Measurements from ENCODE around the gene CUEDC1. TPM values are rescaled to one million over a fixed set of nuclear protein-coding genes. Genes with fewer than 3 reads are reported as not detected.

CUEDC1 gene
- total RNA-seq, 1 donor from 2014 or later: 76.1 TPM

GRCh38 chr17:57914273-57915142 lies 40.7 kb downstream of the CUEDC1 start:
- Histone ChIP-seq H3K4me1 (peaks cover 0 to 48% of the 10 kb centered on the region in 2 donors), H3K27ac (peak overlapping the region in 1 of 2 donors; percentile 44)
- intact Hi-C loops (cut with DNase I): loop anchor here (2.0 kb wide), 1 partner anchor 16 kb away; no protein-coding TSS in a partner anchor

GRCh38 chr17:57913575-57914272 lies 41.5 kb downstream of the CUEDC1 start:
- no peak for DNase-seq (ENCODE audit: low spot score in 2 of 2)
- Histone ChIP-seq H3K27ac (no peak overlapping the region), H3K4me1 (peaks cover 0 to 48% of the 10 kb centered on the region in 2 donors), H3K27me3 (no peaks in the 10 kb centered on the region), H3K9me3 (no peaks in the 10 kb centered on the region), H3K36me3 (no peaks in the 10 kb centered on the region), H3K4me3 (no peak overlapping the region)
- intact Hi-C loops (cut with DNase I): loop anchor here (2.0 kb wide), 1 partner anchor 15 kb away; no protein-coding TSS in a partner anchor
- no peak for TF ChIP-seq CTCF (IDR thresholded peaks at IDR 0.05)

More at GRCh38 chr17:57914273-57915142, 40.7 kb downstream of the CUEDC1 start:
- TF ChIP-seq CTCF (IDR thresholded peaks at IDR 0.05): no peak
- no peak overlapping the region for H3K4me3 ChIP-seq
- H3K9me3 ChIP-seq: no peaks in the 10 kb centered on the region
- no peak for DNase-seq (ENCODE audit: low spot score in 2 of 2)
- H3K36me3 ChIP-seq: no peaks in the 10 kb centered on the region
- no peaks in the 10 kb centered on the region for H3K27me3 ChIP-seq

- Histone ChIP-seq H3K9me3 (no peaks in the 10 kb centered on the region), H3K36me3 (no peaks in the 10 kb centered on the region), H3K27me3 (no peaks in the 10 kb centered on the region), H3K27ac (peak overlapping the region in 1 of 2 donors; percentile 3), H3K4me3 (no peak overlapping the region), H3K4me1 (peaks cover 0 to 46% of the 10 kb centered on the region in 2 donors)
- intact Hi-C loops (cut with DNase I): no loop called here
- DNase-seq (ENCODE audit: low spot score in 2 of 2): peak; percentile 41 to 88
- TF ChIP-seq CTCF (IDR thresholded peaks at IDR 0.05): no peak
These were observed 43.2 kb downstream of the CUEDC1 start for GRCh38 chr17:57911834-57912673.

- Histone ChIP-seq H3K27ac (no peak overlapping the region), H3K36me3 (no peaks in the 10 kb centered on the region), H3K27me3 (no peaks in the 10 kb centered on the region), H3K4me1 (peaks cover 0 to 40% of the 10 kb centered on the region in 2 donors), H3K4me3 (no peak overlapping the region), H3K9me3 (no peaks in the 10 kb centered on the region)
- intact Hi-C loops (cut with DNase I): no loop called here
- TF ChIP-seq CTCF (IDR thresholded peaks at IDR 0.05): no peak
- DNase-seq (ENCODE audit: low spot score in 2 of 2): no peak
These were observed 44.5 kb downstream of the CUEDC1 start for GRCh38 chr17:57910462-57911420.
